Posterior cingulate gyrus (tissue), 11 donors: ENCODE measurements around the gene CD28.
"Not testable (repeated sequence)": the region's sequence is repeated elsewhere in the genome, so short reads cannot be mapped to it uniquely, and the experiment has no call there.

Source experiments
- DNase-seq, 10 donors: peaks; one replicate each; pipeline versions ENCODE4 v3.0.0 to v3.0.0-alpha.2; 2020 to 2021; ENCODE audit warnings: mixed read lengths in 3 of 10
- intact Hi-C: fragments of 100-400 bp; cut with DNase I; formaldehyde crosslinking; loops from one replicate; pipeline ENCODE4 v1.15.1; 2023

CD28 gene

DNA sequence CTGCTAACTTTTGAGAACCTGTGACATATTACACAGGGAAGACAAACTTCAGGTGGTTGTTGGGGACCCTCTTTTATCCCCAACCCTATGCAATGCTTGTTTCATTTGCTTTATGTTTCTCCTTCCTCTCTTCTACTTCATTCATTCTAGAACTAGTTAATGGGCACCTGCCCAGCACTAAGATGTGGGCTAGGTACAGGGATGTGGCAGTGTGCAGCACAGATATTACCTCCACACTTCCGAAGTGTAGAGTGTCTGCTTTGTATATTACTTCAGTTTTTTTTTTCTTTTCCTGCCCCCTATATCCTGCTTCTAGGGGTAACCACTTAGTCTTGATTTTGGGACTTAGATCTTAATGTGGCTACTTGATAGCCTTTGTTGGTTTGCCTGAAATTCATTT lies 35.1 kb downstream of the CD28 start:
- intact Hi-C loops = no loop called here
- no peak for DNase-seq

DNA sequence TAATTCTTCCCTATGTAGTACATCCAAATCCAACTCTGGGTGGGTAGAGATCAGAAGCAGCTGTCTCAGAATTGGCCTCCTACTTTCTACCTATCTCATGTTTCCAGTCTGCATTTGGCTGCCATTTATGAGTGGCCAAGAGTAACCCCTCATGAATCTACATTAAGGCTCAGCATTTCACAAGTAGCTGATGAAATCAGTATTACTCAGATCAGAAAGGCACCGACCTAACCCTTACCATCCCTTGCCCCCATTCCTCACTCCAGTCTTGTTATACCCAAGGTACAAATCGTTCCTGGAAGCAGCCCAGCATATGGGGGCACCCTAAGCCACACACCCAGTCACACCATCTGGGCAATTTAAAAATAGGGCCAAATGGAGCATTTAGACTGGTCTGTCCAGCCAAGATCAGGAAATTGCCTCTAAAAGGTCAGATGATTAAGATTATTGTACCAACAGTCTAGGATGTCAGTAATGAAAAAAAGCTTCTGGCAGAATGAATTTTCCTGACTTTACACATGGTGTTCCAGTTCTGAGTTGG lies 37.1 kb downstream of the CD28 start:
- no peak for DNase-seq
- intact Hi-C loops = no loop called here

DNA sequence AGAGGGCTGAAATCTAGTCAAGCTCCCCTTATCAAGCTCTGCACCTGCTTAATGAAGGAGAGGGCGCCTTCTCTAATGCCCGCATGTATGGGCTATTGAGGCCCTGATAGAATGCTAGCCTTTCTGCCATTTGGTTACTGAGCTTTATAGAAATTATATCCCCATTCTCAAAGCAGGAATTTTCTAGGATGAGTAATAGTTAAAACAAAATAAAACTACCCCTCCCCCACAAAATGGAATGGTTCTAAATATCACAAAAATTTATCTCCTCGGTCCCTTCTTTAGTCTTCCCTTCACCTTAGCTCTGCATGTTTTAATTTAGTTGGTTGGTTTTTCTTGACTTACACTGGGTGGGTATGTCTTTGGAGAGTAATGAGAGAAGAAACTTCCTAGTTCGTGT lies 37.7 kb downstream of the CD28 start:
- intact Hi-C loops = no loop called here

DNA sequence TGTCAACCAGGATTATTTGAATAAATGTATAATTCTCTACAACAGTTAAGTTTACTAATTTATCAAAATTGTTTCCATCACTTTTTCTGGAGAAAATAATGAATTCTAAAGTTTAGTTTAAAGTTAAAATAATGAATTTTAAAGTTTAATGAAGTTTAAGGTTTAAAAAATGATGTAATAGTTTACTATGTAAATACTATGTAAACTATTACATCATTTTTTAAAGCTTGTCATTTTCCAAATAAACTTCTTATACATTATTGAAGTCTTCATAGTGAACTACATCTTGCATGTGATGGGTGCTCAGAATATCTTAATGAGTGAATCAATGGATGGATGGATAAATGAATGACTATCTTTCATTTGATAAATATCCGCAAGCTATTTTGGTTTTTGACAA lies 38.8 kb downstream of the CD28 start:
- intact Hi-C loops = no loop called here
- no peak for DNase-seq

More for the DNA sequence above, 37.7 kb downstream of the CD28 start:
- DNase-seq = no peak

DNA sequence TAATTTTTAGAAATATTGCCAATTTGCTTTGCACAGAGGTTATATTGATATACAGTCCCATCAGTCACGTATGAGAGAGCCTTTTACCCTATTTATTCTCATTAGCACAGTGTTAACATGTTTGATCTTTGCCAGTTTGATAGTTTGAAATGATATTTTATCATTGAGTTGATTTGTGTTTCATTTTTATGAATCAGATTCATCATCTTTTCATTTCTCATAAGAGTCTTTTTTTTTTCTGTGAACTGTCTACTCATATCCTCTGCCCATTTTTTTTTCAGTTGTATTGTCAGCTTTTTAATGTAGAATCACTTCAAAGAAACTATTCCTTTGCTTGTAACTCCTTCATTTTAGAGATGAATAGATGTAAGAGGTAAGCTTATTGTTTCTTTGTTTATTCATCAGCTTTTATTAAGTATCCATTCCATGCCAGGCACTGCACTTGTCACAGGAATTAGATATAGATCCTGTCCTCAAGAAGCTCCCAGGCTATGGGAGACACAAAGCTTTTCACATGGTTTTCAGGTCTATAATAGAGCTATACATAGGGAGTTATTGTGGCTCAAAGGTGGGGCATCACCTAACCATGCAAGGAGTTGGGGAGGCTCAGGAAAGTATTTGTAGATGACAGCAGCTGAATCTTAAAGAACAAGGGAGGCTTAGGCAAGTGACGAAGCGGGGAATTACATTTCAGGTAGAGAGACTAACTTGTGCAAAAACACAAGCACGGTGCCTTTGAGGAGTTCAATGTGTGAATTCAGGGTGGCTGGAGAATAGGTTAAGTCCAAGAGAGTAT lies 42.1 kb downstream of the CD28 start:
- no peak for DNase-seq

DNA sequence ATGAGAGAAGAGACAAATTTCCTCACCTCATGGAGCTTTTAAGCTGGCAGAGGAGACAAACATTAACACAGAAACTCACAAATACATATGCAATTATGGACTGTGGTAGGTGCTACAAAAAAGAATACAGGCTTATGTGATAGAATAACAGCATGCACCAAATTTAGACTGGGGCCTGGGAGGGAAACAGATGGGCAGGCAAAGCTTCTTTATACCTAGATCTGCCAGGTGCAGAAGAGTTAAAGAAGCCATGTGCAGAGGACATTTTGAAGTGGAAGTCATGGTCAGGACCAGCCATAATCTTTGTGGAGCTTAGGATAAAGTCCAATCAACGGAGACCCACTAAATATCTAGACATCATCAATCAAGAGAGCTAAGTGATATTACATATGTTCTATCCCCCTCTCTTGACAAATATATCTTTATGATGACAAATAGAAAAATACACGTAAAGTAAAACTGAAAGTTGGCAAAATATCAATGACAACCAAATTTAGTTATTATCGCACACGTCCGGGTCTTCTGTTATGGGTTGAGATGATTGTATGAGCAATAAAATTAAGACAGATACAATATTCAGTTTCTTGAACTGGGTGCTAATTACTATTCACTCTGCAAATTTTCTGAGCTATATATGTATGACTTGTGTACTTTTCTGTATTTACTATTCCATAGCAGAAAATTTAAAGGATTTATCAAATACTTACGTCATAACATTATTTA lies 44.1 kb downstream of the CD28 start:
- intact Hi-C loops = no loop called here
- DNase-seq = no peak

More for the DNA sequence above, 42.1 kb downstream of the CD28 start:
- intact Hi-C loops = no loop called here

DNA sequence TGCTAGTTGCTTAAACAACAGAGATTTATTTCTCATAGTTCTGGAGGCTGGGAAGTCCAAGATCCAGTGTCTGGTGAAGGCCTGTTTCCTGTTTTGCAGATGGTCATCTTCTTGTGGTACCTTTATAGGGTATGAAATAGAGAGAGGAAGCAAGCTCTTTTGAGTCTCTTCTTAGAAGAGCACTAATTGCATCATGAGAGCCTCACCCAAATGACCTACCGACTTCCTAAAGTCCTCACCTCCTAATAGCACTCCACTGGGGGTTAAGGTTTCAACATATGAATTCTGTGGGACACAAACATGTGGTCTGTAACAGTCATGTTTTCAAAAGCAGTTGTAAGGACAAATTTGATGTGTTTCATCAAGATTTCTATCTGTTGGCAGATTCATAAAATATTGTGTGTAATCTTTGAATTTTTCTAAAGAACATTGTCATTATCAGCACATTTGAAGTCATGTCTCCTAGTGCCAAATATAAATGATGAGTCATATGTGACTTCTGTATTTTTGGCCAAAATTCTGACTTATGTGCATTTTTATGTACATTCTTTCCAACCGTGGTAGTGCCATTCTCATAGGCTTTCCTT lies 45.3 kb downstream of the CD28 start:
- DNase-seq = no peak
- intact Hi-C loops = no loop called here

DNA sequence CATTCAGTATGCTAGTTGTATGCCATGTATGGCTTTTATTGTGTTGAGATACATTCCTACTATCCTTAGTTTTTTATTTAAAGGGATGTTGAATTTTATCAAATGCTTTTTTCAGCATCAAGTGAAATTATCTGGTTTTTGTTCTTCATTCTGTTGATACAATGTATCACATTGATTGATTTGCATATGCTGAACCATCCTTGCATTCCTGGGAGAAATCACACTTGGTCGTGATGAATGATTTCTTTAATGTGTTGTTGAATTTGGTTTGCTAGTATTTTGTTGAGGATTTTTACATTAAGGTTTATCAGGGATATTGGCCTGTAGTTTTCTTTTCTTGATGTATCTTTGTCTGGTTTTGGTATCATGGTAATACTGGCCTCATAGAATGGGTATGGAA lies 49.7 kb downstream of the CD28 start:
- DNase-seq = no peak
- intact Hi-C loops = no loop called here

DNA sequence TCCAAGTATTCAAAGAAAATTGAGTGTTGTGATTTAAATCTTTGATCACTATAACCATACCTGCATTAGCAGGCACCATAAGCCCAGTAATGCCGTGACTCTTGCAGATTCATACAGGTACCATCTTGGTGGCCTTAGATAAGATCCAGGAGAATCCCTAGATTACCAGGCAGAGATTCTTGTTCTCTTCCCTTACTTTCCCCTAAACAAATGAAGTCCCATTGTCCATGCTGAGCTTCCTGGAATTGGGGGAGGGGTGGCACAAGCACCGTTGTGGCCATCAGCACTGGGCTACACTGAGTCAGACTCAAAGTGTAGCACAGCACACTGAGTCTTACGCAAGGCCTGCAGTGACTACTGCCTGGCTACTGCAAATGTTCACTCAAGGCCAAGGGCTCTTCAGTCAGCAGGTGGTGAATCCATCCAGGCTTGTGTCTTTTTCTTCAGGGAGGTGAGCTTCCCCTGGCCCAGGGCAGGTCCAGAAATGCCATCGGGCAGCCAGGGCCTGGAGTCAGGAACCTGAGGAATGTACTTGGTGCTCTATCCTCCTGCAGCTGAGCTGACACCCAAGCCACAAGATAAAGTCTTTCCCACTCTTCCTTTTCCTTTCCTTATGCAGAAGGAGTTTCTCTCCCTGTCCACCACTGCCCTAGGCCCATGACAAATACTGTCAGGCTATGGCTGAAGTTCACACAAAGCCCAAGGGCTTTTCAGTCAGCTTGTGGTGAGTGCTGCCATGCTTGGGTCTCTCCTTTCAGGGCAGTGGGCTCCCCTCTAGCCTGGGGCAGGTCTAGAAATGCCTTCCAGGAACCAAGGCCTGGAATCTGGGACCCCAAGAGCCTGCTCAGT lies 52.6 kb downstream of the CD28 start:
- intact Hi-C loops = no loop called here
- DNase-seq = no peak

DNA sequence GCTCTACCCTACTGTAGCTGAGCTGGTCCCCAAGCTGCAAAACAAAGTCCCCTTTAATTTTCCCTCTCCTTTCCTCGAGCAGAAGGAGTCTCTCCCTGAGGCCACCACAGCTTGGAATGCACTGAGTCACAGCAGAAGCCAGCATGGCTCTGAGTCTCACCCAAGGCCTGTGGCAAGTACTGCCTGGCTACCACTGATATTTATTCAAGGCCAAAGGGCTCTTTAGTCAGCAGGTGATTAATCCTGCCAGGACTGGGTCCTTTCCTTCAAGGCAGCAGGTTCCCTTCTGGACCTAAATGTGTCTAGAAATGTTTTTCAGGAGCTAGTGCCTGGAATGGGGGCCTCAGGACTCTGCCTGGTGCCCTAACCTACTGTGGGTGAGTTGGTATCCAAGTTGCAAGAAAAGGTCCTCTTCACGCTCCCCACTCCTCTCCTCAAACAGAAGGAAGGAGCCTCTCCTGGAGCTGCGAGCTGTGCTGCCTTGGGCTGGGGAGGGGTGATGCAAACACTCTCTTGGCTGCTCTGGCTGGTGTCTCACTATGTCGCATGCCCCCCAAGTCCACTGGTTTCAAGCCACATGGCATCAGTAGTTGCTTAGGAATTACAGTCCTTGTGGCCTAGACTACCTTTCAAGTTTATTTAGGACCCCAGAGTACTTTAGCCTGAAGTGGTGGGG lies 53.4 kb downstream of the CD28 start:
- intact Hi-C loops = no loop called here

DNA sequence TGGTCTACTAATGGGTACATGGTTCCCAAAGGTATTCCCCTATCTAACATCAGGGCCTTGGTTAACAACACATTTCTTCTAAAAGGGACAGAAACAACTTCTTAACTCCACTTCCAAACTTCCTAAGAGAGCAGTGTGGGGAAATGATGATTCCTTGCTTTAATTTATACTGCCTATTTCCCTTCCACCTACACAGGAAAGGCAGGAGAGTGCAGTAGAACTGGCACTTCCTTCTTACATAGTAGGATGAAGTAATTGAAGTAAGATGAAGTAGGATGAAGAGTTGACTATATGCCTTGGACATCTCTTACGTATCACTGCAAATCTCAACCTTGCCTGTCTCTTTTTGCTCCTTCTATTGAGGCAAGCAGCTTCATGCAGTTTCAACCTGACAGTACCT lies 54.7 kb downstream of the CD28 start:
- intact Hi-C loops = no loop called here
- no peak for DNase-seq

More for the DNA sequence above, 53.4 kb downstream of the CD28 start:
- DNase-seq = no peak

DNA sequence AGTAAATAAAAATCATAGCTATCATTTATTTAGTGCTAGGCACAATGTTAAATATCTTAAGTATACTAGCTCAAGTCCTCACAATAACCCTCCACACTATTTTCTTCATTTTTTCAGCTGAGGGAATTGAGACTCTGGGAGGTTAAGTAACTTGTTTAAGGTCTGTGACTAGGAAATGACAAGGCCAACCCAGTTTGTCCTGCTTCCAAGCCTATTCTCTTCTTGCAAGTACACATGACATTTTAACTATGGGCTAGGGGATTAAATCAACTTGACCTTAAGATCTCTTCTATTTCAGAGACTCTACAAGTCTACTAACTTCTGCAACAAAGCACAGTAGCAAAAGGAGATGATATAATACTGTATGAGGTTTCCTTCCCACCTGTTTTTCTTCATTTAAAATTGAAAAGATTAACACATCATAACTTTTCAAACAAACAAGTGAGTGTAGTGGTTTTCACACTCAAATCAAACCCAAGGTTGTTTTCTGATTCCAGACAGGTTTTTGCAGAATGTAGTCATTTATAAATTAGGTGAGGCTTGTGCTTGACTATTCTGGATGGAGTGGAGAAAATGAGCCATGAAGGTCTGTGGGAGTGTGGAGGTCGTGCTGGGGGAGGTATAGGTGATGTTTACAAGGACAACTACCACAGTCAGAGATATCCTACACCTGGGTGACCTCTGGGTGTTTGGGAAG lies 57.0 kb downstream of the CD28 start:
- no peak for DNase-seq
- intact Hi-C loops = no loop called here

DNA sequence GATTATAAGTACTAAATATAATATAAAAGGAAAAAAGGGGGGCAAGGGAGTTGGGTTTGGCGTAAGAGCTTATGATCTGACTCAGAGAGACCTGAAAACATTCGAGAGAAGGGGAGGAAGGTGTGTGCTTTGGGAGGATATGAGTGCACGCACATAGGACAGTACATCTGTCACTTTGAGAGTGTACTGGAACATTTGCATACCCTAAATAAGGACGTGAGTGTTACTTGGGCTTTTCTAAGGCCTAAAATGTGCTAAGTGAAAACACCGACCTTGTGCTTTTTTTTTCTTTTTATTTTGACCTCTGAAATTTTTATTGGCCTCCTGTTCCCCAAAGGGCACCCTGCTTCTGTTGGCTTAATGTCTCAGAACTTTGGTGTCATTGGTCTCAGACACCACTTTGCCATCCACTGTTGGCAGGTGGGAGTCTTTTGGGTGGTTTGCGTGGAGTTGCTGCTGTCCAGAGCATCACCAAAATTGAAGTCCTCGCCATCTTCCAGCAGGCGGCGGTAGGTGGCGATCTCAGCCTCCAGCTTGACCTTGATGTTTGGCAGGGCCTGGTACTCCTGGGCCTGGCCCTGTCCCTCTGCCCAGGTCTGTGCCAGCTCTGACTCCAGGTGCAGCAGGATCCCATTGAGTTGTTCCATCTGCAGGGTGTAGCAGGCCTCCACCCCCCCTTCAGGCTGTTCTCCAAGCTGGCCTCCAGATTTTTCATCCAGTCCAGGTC lies 57.7 kb downstream of the CD28 start:
- no peak for DNase-seq
- intact Hi-C loops = no loop called here

DNA sequence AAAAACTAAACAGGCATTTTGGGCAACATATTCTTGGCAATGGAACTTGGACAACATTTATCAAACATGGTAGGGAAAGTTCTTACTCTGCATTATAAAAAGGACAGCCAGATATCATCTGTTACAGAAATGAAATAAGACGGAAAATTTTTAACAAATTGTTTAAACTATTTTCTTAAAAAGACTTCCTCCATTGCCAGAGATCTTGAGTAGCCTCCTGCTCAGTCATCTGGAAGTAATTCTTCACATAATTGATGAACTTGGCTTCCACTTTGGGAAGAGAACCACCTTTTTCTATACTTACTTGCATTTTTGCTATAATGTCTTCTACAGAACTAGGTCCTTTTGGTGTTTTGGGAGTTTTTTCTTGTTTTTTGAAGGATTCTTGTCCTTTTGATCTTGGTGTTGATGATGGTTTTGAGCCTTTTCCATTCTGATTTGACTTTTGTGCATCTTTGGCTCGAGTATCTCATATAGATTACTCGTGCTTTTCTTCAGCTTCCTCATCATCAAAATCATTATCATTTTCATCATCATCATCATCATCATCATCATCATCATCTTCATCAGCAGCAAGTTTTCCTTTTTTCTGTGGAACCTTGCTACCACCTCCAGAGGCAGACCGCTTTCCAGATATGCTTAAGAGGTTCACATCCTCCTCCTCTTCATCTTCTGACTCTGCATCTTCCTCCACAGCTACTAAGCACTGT lies 66.2 kb downstream of the CD28 start:
- no peak for DNase-seq
- intact Hi-C loops = no loop called here

DNA sequence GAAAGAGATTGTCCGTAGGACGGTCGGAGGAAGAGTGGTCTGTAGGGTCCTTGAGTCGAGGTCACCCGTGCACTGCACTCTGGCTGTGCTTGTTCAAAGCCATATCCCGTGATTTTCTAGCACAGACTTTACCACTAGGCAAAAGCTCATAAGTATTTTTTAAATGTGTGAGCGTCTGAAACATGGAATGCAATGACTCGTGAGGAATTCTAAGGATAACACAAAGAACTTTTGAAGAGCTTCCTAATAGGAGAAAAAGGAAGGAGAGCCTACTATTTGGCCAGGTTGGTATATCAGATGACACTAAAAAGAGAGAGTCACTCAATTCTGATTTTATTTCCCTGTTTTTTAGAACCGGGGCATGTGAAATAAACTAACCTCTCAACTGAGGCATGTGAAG lies 68.3 kb downstream of the CD28 start:
- intact Hi-C loops = no loop called here
- no peak for DNase-seq

DNA sequence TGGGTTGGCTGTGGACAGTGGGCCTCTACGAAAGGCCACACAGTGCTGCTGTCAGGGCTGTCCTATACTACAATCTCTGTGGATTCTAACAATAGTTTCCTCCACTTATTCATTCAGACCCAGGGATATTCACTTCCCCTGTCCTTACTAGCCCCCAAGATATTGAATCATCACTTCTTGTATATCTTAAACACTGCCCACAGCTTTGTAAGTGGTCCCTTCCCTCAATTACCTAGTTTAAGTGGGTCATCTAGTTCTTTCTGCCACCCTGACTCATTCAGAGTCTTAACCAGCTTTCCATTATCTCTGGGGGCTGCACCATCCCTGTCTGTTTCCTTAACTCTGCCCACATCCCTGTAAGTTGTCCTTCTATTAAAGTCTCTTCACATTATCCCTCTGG lies 69.2 kb downstream of the CD28 start:
- intact Hi-C loops = no loop called here
- no peak for DNase-seq

DNA sequence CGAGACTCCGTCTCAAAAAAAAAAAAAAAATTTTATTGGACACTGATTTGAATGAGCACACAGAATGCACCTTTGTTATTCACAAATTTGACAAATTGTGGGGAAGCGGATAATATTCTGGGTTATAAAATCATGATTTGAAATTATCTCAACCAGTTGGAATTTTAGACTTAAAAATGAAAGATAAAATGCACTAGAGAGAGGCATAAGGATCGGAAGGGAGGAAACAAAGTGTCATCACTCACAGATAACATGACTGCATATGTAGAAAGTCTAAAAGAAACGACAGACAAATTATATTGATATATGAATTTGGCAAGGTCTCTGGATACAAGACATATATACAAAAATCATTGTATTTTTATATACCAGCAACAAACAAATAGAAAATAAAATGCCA lies 70.6 kb downstream of the CD28 start:
- no peak for DNase-seq
- intact Hi-C loops = no loop called here

DNA sequence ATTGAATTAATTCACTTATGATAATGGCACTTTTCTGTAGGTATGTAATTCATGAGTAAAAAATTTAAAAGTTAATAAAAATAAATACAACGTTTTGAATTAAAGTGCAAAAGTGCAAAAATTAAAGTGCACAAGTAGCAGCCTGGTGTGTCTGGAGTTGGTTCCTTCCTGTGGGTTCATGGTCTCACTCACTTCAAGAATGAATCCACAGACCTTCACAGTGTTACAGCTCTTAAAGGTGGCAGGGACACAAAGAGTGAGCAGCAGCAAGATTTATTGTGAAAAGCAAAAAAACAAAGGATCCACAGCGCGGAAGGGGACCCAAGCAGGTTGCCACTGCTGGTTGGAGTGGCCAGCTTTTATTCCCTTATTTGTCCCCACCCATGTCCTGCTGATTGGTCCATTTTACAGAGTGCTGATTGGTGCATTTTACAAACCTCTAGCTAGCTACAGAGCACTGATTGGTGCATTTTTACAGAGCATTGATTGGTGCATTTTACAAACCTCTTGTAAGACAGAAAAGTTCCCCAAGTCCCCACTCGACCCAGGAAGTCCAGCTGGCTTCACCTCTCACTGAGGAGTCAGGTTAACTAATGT lies 73.1 kb downstream of the CD28 start:
- intact Hi-C loops = loop anchor here (10.0 kb wide), 1 partner anchor 125 kb away; no protein-coding TSS in a partner anchor
- not testable (repeated sequence) for DNase-seq
